ENCODE data around the gene RELL2. TPM values are rescaled to one million over a fixed set of nuclear protein-coding genes. Genes with fewer than 3 reads are reported as not detected.

RELL2 gene
- total RNA-seq, 4 donors from 2014 or later = 2.9 to 9.0 (median 5.7) TPM

- H3K9me3 ChIP-seq = no peaks in the 10 kb centered on the region
- no peaks in the 10 kb centered on the region for H3K27me3 ChIP-seq
- TF ChIP-seq POLR2AphosphoS5 (IDR thresholded peaks at IDR 0.05) (no peak), POLR2A (IDR thresholded peaks at IDR 0.05) (no peak), EP300 (IDR thresholded peaks at IDR 0.05) (no peak), CTCF (IDR thresholded peaks at IDR 0.05) (no peak)
- WGBS = 54% methylated on average over 5 of the region's 6 CpGs
- no peaks in the 10 kb centered on the region for H3K36me3 ChIP-seq
- DNase-seq (ENCODE audit: low spot score in 2 of 2) = no peak
- H3K4me1 ChIP-seq = peaks cover 35% of the 10 kb centered on the region
- peak overlapping the region; percentile 60 for H3K4me3 ChIP-seq
- H3K27ac ChIP-seq = peak overlapping the region; percentile 73
Measured at GRCh38 chr5:141680751-141681201, 44.0 kb downstream of the RELL2 start.

- no peaks in the 10 kb centered on the region for H3K27me3 ChIP-seq
- no peak for DNase-seq (ENCODE audit: low spot score in 2 of 2)
- peaks cover 35% of the 10 kb centered on the region for H3K4me1 ChIP-seq
- H3K9me3 ChIP-seq = no peaks in the 10 kb centered on the region
- 72% methylated on average over 2 of the region's 2 CpGs for WGBS
- H3K36me3 ChIP-seq = no peaks in the 10 kb centered on the region
- H3K27ac ChIP-seq = peak overlapping the region; percentile 73
- H3K4me3 ChIP-seq = peak overlapping the region; percentile 60
- TF ChIP-seq EP300 (IDR thresholded peaks at IDR 0.05) (no peak), POLR2AphosphoS5 (IDR thresholded peaks at IDR 0.05) (no peak), CTCF (IDR thresholded peaks at IDR 0.05) (no peak), POLR2A (IDR thresholded peaks at IDR 0.05) (no peak)
Measured at GRCh38 chr5:141681295-141681694, 44.5 kb downstream of the RELL2 start.

DNA sequence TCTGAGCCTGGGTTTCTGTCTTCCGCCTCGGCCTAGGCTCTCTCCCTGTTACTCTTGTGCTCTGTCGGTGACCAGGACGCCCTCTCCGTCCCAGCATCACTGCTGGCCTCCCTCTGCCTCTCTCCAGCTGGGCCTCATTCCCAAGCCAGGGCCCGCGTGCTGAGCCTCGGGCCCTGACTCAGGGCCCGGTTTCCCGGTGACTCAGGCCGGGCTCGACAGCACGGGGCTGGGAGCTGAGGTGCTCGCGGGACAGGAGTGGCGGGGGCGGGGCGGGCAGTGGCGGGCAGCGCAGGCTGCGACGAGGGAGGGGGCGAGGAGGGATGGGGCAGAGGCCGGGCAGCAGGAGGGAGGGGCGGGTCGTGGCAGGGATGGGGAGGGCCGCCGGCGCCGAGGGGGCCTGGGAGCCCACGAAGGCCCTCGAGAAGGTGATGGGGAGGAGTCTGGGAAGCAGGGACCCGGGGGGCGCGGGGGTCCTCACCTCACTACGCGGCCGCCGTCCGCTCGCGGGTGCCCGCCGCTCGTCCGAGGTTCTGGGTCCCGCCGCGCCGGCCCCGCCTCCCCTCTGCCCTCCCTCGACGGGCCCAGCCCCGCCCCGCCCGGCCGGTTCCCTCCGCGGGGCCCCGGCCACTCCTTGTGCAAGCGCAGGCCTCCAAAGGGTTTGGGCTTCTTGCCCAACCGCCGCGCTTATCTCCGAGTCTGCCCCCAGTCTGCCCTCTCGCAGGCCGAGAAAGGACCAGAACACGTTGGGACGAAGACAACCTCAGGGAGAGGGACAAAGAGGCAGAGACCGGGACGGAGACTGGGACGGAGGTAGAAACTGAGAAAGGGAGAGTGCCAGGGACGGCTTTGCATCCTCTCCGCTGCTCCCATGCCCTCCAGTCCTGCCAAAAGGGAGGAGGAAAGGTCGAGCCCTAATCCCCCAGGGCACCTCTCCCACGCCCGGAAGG lies 45.2 kb downstream of the RELL2 start, which contains the start of gene ARAP3:
ARAP3 (minus strand) TSS at position 536 of the 947 bp plus-strand sequence. CDS start 1,744 bp downstream, outside the sequence.
- H3K9me3 ChIP-seq = no peaks in the 10 kb centered on the region
- TF ChIP-seq CTCF (IDR thresholded peaks at IDR 0.05) (no peak), EP300 (IDR thresholded peaks at IDR 0.05) (no peak), POLR2AphosphoS5 (IDR thresholded peaks at IDR 0.05) (no peak), POLR2A (IDR thresholded peaks at IDR 0.05) (no peak)
- WGBS = 6% methylated on average over 51 of the region's 77 CpGs
- H3K36me3 ChIP-seq = no peaks in the 10 kb centered on the region
- H3K27me3 ChIP-seq = no peaks in the 10 kb centered on the region
- H3K27ac ChIP-seq = peak within 1 kb of the TSS; percentile 73
- peak; percentile 85 for DNase-seq (ENCODE audit: low spot score in 2 of 2)
- H3K4me3 ChIP-seq = peak within 1 kb of the TSS; percentile 60
- H3K4me1 ChIP-seq = peaks cover 35% of the 10 kb centered on the region

DNA sequence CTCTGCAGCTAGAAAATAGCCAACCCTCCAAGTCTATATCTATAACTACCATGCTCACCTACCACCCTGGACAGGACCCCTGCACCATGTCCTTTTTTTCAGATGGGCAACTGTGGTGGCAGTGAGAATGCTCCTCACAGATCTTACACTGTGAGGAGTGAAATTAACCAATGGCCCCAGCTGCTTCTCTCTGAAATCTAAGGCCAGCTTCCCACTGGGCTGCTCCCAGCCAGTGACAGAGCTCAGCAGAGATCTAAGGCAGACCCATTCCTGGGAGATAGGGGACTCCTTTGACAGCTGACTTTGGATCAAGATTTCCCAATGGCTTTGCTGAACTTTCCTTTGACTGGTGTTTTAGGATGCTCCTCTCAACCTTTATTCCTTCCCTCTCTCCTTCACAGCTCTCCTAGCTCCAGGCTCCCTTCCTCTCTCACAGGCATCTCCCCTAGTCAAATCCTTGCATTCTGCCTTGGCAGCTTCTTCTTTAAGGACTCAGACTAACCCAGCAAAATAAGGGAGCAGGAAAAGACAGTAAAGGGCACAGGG lies 46.9 kb downstream of the RELL2 start:
- H3K9me3 ChIP-seq = no peaks in the 10 kb centered on the region
- no peak overlapping the region for H3K27ac ChIP-seq
- no peak for TF ChIP-seq EP300 (IDR thresholded peaks at IDR 0.05)
- TF ChIP-seq POLR2AphosphoS5 (IDR thresholded peaks at IDR 0.05) = no peak
- no peak for TF ChIP-seq CTCF (IDR thresholded peaks at IDR 0.05)
- no peak for TF ChIP-seq POLR2A (IDR thresholded peaks at IDR 0.05)
- H3K4me1 ChIP-seq = peaks cover 35% of the 10 kb centered on the region
- no peak for DNase-seq (ENCODE audit: low spot score in 2 of 2)
- H3K27me3 ChIP-seq = no peaks in the 10 kb centered on the region
- no peak overlapping the region for H3K4me3 ChIP-seq
- no peaks in the 10 kb centered on the region for H3K36me3 ChIP-seq

DNA sequence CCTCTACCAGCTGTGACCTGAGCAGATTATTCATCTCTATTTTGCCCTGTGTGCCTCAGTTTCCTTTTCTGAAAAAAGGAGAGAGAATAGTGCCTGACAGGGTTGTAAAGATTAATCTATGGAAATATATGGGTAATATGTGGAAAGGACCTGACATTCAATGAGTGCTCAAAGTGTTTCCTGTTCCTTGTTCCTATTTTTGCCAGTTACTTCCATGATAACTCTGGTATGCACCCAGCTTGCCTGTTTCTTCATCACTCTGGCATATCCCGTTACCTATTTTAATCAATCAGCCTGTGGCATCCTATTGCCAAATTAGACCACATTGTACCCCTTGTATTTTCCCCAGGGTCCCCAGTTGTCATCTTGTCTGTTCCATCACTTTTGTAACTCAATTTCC lies 48.8 kb downstream of the RELL2 start:
- DNase-seq (ENCODE audit: low spot score in 2 of 2) = no peak
- Histone ChIP-seq H3K27me3 (peaks cover 3% of the 10 kb centered on the region), H3K4me1 (peaks cover 29% of the 10 kb centered on the region), H3K36me3 (no peaks in the 10 kb centered on the region), H3K9me3 (no peaks in the 10 kb centered on the region), H3K4me3 (no peak overlapping the region), H3K27ac (no peak overlapping the region)
- TF ChIP-seq POLR2A (IDR thresholded peaks at IDR 0.05) (no peak), EP300 (IDR thresholded peaks at IDR 0.05) (no peak), CTCF (IDR thresholded peaks at IDR 0.05) (no peak), POLR2AphosphoS5 (IDR thresholded peaks at IDR 0.05) (no peak)
- WGBS = 76% methylated on average over 1 of the region's 1 CpG
